Activated CD4-positive, alpha-beta memory T cell treated with anti-CD3 and anti-CD28 coated beads, Interleukin-2, amount 10 ng/mL, durations not matched to agents 7 days and 5 days (primary cell): ENCODE data around the gene FA2H. TPM values are rescaled to one million over a fixed set of nuclear protein-coding genes. Genes with fewer than 3 reads are reported as not detected.
"Not testable (repeated sequence)": the region's sequence is repeated elsewhere in the genome, so short reads cannot be mapped to it uniquely, and the experiment has no call there.

Source experiments
- CTCF ChIA-PET: fragments of 350-600 bp; sonication (Branson Sonifier 250); formaldehyde crosslinking; loops from one replicate; lab custom pipeline; 2021; ENCODE audit warnings: antibody characterized with exemption, inconsistent platforms; lab: Charles Lee
- POLR2A ChIA-PET: fragments of 350-600 bp; sonication (Branson Sonifier 250); formaldehyde crosslinking; loops from one replicate; lab custom pipeline; 2021; ENCODE audit warnings: antibody characterized with exemption; lab: Charles Lee
- DNase-seq: peaks from one replicate; pipeline ENCODE4 v3.0.0-alpha.2; 2020
- H3K27ac Mint-ChIP-seq: one replicate; pipeline ENCODE4 v1.8.0; 2021; ENCODE audit warnings: mild to moderate bottlenecking, mixed read lengths
- H3K27me3 Mint-ChIP-seq: one replicate; pipeline ENCODE4 v1.8.0; 2021; ENCODE audit warnings: mixed read lengths
- H3K36me3 Mint-ChIP-seq: one replicate; pipeline ENCODE4 v1.8.0; 2021; ENCODE audit warnings: low read depth, mixed read lengths
- H3K4me1 Mint-ChIP-seq: one replicate; pipeline ENCODE4 v1.8.0; 2021; ENCODE audit warnings: mixed read lengths
- H3K4me3 Mint-ChIP-seq: one replicate; pipeline ENCODE4 v1.8.0; 2021; ENCODE audit warnings: mild to moderate bottlenecking, mixed read lengths
- H3K9me3 Mint-ChIP-seq: one replicate; pipeline ENCODE4 v1.8.0; 2021; ENCODE audit warnings: mixed read lengths
- total RNA-seq, 2 experiments: library from RNA; stranded (reverse); gene quantifications; one replicate each; pipeline ENCODE4 v1.2.3, GENCODE V29; 2021

FA2H gene
- total RNA-seq, 2 experiments from 2014 or later, result 0.50 to 1.1 TPM

DNA sequence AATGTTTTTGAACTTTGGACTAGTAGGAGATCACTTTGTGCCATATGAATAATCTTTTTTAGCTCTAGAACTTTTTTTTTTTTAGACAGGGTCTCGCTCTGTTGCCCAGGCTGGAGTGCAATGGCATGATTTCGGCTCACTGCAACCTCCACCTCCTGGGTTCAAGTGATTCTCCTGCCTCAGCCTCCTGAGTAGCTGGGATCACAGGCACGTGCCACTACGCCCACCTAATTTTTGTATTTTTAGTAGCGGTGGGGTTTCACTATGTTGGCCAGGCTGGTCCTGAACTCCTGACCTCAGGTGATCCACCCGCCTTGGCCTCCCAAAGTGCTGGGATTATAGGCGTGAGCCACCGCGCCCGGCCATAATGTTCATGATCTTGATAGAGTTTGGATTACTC lies 105.7 kb downstream of the FA2H start:
- CTCF ChIA-PET, result interaction anchor here (5.3 kb wide), 1 partner anchor 18 kb away, joined by 36 read pairs; no protein-coding TSS in a partner anchor
- not testable (repeated sequence) for H3K27ac Mint-ChIP-seq, H3K9me3 Mint-ChIP-seq, H3K4me3 Mint-ChIP-seq, DNase-seq, H3K27me3 Mint-ChIP-seq
- POLR2A ChIA-PET, result interaction anchor here (2.7 to 5.0 kb wide), 4 partner anchors 10 to 372 kb away, joined by 37 to 186 read pairs (median 50); partner anchors contain the start of genes MLKL and PSMD7
- Mint-ChIP-seq H3K36me3 (peaks cover 52% of the 10 kb centered on the region), H3K4me1 (peaks cover 25% of the 10 kb centered on the region)

DNA sequence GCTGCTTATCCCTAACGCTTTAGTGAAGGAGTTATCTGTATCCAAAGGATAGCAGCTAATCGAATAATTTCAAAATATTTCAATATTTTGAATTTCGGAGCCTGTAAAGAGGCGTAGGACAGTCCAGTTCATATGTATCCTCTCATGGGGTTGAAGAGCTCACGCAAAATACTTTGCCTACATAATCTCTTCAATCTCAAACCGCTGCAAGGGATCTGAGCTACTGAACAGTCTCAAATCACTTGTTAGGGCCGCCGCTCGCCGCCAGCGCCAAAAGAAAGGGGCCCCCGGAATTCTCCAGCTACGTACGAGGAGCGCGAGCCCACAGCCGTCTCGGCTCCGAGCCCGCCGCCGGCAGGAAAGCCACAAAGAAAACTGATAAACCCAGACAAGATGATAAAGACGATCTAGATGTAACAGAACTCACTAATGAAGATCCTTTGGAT lies 107.3 kb downstream of the FA2H start:
- Mint-ChIP-seq H3K36me3 (peaks cover 53% of the 10 kb centered on the region), H3K27me3 (no peaks in the 10 kb centered on the region), H3K4me3 (peak overlapping the region; percentile 94), H3K9me3 (no peaks in the 10 kb centered on the region), H3K27ac (peak overlapping the region; percentile 96), H3K4me1 (peaks cover 39% of the 10 kb centered on the region)
- DNase-seq, result peak; percentile 44
- CTCF ChIA-PET, result interaction anchor here (0.6 to 5.3 kb wide), 7 partner anchors 11 to 766 kb away, joined by 3 to 36 read pairs (median 4); partner anchors contain the start of genes CFDP1 and MLKL
- POLR2A ChIA-PET, result interaction anchor here (0.6 to 5.0 kb wide), 35 partner anchors 8 to 980 kb away, joined by 3 to 186 read pairs (median 5); partner anchors contain the start of genes GLG1, KARS1, MLKL and PSMD7

DNA sequence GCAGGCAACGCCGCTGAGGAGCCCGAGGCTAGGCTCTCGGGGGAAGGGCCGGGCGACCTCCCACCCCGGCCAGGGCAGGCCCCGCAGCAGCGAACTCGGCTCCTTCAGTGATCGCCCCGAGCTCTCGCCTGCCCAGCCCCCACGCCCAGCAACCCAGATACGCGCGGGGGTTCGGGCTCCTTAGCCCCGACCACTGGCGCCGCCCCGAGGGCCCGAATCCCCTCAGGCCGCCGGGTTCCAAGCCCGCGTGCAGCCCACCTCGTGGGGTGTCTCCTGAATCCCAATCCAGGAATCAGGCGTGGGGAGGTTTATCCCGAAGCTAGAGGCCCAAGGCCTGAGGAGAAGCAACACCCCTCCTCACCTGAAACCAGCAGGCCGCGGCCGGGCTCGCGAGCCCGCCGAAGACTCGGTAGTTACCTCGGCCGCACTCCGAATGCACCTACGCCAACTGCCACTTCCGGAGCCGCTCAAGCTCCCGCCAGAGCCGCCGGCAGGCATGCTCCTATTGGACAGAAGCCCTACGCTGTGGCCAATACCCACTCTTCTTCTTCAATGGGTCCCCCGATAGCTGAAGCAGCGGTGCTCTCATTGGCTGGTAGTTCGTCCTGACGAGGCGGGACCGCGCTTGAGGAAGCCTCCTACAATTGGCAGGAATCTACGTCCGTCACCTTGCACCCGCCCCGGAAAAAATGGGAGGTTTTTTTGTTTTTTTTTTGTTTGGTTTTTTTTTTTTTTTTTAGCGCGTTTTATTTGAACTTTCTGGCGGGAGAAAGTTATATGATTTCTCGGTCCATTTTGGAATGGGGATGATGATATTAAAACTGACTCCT lies 108.0 kb downstream of the FA2H start, which contains the start of gene RFWD3:
TSS of gene RFWD3 (minus strand) at position 453 of the 830 bp plus-strand sequence. CDS start 5,428 bp downstream, outside the sequence.
- Mint-ChIP-seq H3K9me3 (no peaks in the 10 kb centered on the region), H3K4me1 (peaks cover 45% of the 10 kb centered on the region), H3K27ac (peak within 1 kb of the TSS; percentile 96), H3K4me3 (peak within 1 kb of the TSS; percentile 94), H3K27me3 (no peaks in the 10 kb centered on the region), H3K36me3 (peaks cover 52% of the 10 kb centered on the region)
- DNase-seq, result peak; percentile 98
- ChIA-PET CTCF (interaction anchor here (0.6 to 5.3 kb wide), 8 partner anchors 13 to 767 kb away, joined by 3 to 36 read pairs (median 4); partner anchors contain the start of genes CFDP1 and MLKL), POLR2A (interaction anchor here (0.6 to 5.0 kb wide), 37 partner anchors 9 to 981 kb away, joined by 3 to 186 read pairs (median 5); partner anchors contain the start of genes GLG1, KARS1, MLKL and PSMD7)

DNA sequence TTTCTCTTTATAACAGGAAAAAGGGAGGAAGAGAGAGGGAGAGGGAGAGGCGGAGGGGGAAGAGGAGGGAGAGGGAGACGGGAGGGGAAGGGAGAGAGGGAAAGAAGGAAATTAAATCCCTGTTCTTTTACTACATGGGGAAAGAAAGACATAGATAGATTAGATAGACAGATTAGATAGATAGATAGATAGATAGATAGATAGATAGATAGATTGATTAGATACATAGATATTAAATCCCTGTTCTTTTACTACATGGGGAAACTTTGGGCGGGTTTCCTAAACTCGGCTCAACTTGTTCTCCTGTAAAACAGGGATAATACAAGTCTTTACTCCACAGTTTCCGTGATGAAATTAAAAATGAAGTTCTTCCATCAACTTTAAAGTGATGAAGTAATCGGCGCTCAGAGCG lies 108.6 kb downstream of the FA2H start:
- Mint-ChIP-seq H3K36me3 (peaks cover 49% of the 10 kb centered on the region), H3K27me3 (no peaks in the 10 kb centered on the region), H3K4me3 (peak overlapping the region; percentile 94), H3K9me3 (no peaks in the 10 kb centered on the region), H3K27ac (peak overlapping the region; percentile 96), H3K4me1 (peaks cover 49% of the 10 kb centered on the region)
- DNase-seq, result no peak
- POLR2A ChIA-PET, result interaction anchor here (0.6 to 5.0 kb wide), 27 partner anchors 9 to 768 kb away, joined by 3 to 186 read pairs (median 7); partner anchors contain the start of genes GLG1, MLKL, PSMD7 and WDR59
- CTCF ChIA-PET, result interaction anchor here (0.8 to 5.3 kb wide), 3 partner anchors 13 to 32 kb away, joined by 4 to 36 read pairs (median 25); partner anchors contain the start of gene MLKL

Other genes starting within 250 kb of the FA2H start
- 100 to 1,000 TPM; 130 to 132 TPM for gene GLG1, start 167.7 kb downstream of the FA2H start, total RNA-seq
- 100 to 1,000 TPM in 1 of 2 experiments, 10 to 100 TPM in 1; 99.5 to 107 TPM for gene RFWD3, start 107.9 kb downstream of the FA2H start, total RNA-seq
- 10 to 100 TPM; 42.8 to 45.2 TPM for gene MLKL, start 74.0 kb downstream of the FA2H start, total RNA-seq
- 10 to 100 TPM; 67.1 to 72.3 TPM for gene WDR59, start 210.3 kb upstream of the FA2H start, total RNA-seq
- gene ZNRF1, start 224.2 kb upstream of the FA2H start, total RNA-seq, result 10 to 100 TPM; 22.7 to 25.3 TPM